Fibroblast of villous mesenchyme (primary cell): ENCODE data around the gene EIF4G3. TPM values are rescaled to one million over a fixed set of nuclear protein-coding genes. Genes with fewer than 3 reads are reported as not detected.
"Not testable (repeated sequence)": the region's sequence is repeated elsewhere in the genome, so short reads cannot be mapped to it uniquely, and the experiment has no call there.

Experiments used
- DNase-seq: peaks from one replicate; pipeline ENCODE4 v3.0.0-alpha.2; 2010; ENCODE audit warnings: low read depth
- H3K4me3 ChIP-seq: 2 replicates; pipeline ENCODE4 v1.5.1; 2011; ENCODE audit warnings: low read depth, mild to moderate bottlenecking, low read length
- CTCF ChIP-seq: IDR thresholded peaks from 2 replicates; pipeline ENCODE4 v1.5.1; 2012; ENCODE audit warnings: low read depth, mild to moderate bottlenecking, low read length; ENCODE audit not compliant: insufficient read depth
- total RNA-seq: library from RNA; depleted of rRNA; stranded (reverse); fragments of >200 nt; gene quantifications from 2 replicates; pipeline ENCODE4 v1.2.3, GENCODE V29; 2012

EIF4G3 gene
- total RNA-seq, 1 donor, result 66.5 TPM

GRCh38 chr1:21184276-21184675 lies 7.6 kb upstream of the EIF4G3 start:
- no peak for DNase-seq
- no peak for TF ChIP-seq CTCF
- H3K4me3 ChIP-seq, result no peak overlapping the region

GRCh38 chr1:21182181-21182731 lies 5.6 kb upstream of the EIF4G3 start:
- no peak overlapping the region for H3K4me3 ChIP-seq
- TF ChIP-seq CTCF, result no peak
- no peak for DNase-seq

DNA sequence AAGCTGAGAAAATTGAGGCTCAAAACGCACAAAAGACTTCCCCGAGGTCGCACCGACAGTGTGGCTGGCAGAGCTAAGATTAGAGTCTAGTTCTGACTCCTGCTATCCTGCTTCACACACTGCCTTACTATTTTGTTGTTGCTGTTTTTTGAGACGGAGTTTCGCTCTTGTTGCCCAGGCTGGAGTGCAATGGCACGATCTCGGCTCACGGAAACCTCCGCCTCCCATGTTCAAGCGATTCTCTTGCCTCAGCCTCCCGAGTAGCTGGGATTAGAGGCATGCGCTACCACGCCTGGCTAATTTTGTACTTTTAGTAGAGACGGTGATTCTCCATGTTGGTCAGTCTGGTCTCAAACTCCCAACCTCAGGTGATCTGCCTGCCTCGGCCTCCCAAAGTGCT lies 1.6 kb upstream of the EIF4G3 start:
- not testable (repeated sequence) for H3K4me3 ChIP-seq, DNase-seq

- peak overlapping the region; percentile 95 for H3K4me3 ChIP-seq
- peak; percentile 40 for DNase-seq
- no peak for TF ChIP-seq CTCF
These were observed 771 bp downstream of the EIF4G3 start for GRCh38 chr1:21175670-21176581.

DNA sequence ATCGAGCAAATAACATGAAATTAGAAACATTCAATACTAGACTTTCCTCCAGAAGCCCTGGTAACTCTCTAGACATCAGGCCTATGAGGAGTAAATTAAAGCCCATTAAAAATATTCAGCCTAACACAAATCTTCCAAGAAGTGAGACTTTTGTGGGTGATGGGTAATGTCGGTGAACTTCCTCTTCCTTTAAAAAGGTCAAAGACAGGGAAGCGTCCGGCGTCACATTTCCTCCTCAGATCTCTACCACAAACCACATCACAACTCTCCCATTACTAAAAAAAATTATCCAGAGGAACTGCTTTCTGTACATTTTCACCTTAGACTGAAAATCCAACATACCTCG lies 1.4 kb downstream of the EIF4G3 start:
- TF ChIP-seq CTCF, result no peak
- DNase-seq, result peak; percentile 59
- H3K4me3 ChIP-seq, result peak overlapping the region; percentile 95

- H3K4me3 ChIP-seq, result peak overlapping the region; percentile 95
- TF ChIP-seq CTCF, result no peak
- peak; percentile 79 for DNase-seq
These were observed 1.9 kb downstream of the EIF4G3 start for GRCh38 chr1:21174654-21175323.

DNA sequence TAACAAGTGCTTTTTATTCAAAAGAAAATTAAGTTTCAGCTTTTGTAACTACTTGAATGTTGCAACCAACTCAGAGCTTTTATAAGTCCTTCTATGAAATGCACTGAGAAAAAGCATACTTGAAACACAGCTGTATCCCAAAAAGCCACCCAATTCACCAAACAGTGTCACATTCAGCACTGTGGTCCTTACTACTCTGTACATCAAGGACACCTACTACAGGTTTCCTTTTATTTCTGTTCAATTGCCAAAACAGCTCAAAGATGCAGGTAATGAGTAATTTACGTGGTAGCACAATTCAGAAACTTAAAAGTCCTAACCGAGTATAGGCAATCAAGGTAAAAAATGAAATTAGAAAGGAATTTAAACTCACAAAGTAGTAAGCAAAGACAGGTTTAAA lies 2.5 kb downstream of the EIF4G3 start:
- no peak for TF ChIP-seq CTCF
- H3K4me3 ChIP-seq, result peak overlapping the region; percentile 95
- DNase-seq, result no peak

DNA sequence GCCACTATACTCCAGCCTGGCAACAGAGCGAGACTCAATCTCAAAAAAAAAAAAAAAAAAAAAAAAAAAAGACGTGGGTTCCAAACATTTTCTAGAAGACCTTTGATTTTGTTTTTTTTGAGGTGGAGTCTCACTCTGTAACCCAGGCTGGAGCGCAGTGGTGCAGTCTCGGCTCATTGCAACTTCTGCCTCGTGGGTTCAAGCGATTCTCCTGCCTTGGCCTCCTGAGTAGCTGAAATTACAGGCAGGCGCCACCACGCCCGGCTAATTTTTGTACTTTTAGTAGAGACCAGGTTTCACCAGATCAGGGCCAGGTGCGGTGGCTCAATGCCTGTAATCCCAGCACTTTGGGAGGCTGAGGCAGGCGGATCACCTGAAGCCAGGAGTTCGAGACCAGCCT lies 3.6 kb downstream of the EIF4G3 start:
- not testable (repeated sequence) for H3K4me3 ChIP-seq, DNase-seq

- DNase-seq, result peak; percentile 66
- H3K4me3 ChIP-seq, result not testable (repeated sequence)
These were observed 5.9 kb downstream of the EIF4G3 start for GRCh38 chr1:21170837-21171236.
